Peyer's patch (tissue), 4 donors: ENCODE results near the gene CASZ1. TPM values are rescaled to one million over a fixed set of nuclear protein-coding genes. Genes with fewer than 3 reads are reported as not detected.

Experiments
- DNase-seq, 3 donors: peaks; one replicate each; pipeline ENCODE4 v3.0.0-alpha.2; 2017 to 2019
- H3K27ac ChIP-seq, 4 donors: fragments of 200-600 bp; sonication (generic); one replicate each; pipeline ENCODE4 v1.5.1; 2016 to 2019
- H3K27me3 ChIP-seq, 2 donors: fragments of 200-600 bp; sonication (generic); one replicate each; pipeline ENCODE4 v1.5.1; 2019
- H3K36me3 ChIP-seq, 3 donors: fragments of 200-600 bp; sonication (generic); one replicate each; pipeline ENCODE4 v1.5.1; 2016 to 2019
- H3K4me1 ChIP-seq, 4 donors: fragments of 200-600 bp; sonication (generic); one replicate each; pipeline ENCODE4 v1.5.1; 2016 to 2019
- H3K4me3 ChIP-seq, 4 donors: fragments of 200-600 bp; sonication (generic); 1 replicate in 3 of 4; 2 replicates in 1 of 4; pipeline ENCODE4 v1.5.1; 2016 to 2019; ENCODE audit warnings: mild to moderate bottlenecking in 1 of 4
- H3K9me3 ChIP-seq, 4 donors: fragments of 200-600 bp; sonication (generic); one replicate each; pipeline ENCODE4 v1.5.1; 2016 to 2019; ENCODE audit warnings: mild to moderate bottlenecking in 1 of 4
- POLR2A ChIP-seq, 2 donors: fragments of 450-650 bp; IDR thresholded peaks; one replicate each; pipeline ENCODE4 v1.5.1; 2017; ENCODE audit warnings: antibody characterized with exemption in 2 of 2, mild to moderate bottlenecking in 2 of 2, moderate library complexity in 2 of 2
- total RNA-seq, 4 donors: library from RNA; depleted of rRNA; stranded (reverse); fragments of >200 nt; gene quantifications; one replicate each; pipeline ENCODE4 v1.1.0, GENCODE V29; 2016
- TF ChIP-seq, protein P1 (sequence below), 6 experiments: fragments of 450-650 bp in 4 of 6; fragments of 200-600 bp in 2 of 6; sonication (generic) in 1 of 6; IDR thresholded peaks; one replicate each; pipeline ENCODE4 v1.5.1; 2017 to 2019; ENCODE audit warnings: antibody characterized with exemption in 6 of 6, mild to moderate bottlenecking in 3 of 6, moderate library complexity in 1 of 6

Gene CASZ1
- total RNA-seq, 4 donors from 2014 or later: 87.5 to 165 (median 137) TPM

DNA sequence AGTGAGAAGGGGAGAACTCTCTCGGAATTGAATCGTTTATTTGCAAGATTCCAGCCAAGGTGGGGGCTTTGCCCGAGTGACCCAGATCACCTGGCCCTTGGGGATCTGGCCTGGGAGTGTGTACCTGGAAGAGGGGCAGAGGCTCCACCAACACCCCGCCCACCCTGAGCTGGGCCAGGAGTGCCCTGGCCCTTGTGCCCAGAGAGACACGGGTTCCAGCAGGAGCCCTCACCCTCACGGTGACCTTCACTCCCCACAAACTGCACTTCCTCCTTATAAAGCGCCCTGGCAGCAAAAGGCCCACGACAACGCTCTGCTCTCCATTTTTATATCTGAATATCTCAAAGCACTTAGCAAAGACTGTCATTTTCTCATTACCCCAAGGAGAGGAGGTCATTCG is 16.6 kb downstream of the CASZ1 start:
- Histone ChIP-seq H3K4me3 (peak overlapping the region in 2 of 4 donors; percentile 3 to 30), H3K4me1 (peaks cover 0 to 70% (median 2%) of the 10 kb centered on the region in 4 donors), H3K27me3 (no peaks in the 10 kb centered on the region), H3K27ac (peak overlapping the region in 3 of 4 donors; percentile 76 to 93 (median 85)), H3K9me3 (no peaks in the 10 kb centered on the region), H3K36me3 (no peaks in the 10 kb centered on the region)
- TF ChIP-seq, protein P1, sequence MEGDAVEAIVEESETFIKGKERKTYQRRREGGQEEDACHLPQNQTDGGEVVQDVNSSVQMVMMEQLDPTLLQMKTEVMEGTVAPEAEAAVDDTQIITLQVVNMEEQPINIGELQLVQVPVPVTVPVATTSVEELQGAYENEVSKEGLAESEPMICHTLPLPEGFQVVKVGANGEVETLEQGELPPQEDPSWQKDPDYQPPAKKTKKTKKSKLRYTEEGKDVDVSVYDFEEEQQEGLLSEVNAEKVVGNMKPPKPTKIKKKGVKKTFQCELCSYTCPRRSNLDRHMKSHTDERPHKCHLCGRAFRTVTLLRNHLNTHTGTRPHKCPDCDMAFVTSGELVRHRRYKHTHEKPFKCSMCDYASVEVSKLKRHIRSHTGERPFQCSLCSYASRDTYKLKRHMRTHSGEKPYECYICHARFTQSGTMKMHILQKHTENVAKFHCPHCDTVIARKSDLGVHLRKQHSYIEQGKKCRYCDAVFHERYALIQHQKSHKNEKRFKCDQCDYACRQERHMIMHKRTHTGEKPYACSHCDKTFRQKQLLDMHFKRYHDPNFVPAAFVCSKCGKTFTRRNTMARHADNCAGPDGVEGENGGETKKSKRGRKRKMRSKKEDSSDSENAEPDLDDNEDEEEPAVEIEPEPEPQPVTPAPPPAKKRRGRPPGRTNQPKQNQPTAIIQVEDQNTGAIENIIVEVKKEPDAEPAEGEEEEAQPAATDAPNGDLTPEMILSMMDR (IDR thresholded peaks at IDR 0.05): no peak
- no peak for TF ChIP-seq POLR2A (IDR thresholded peaks at IDR 0.05)
- DNase-seq: peak in 1 of 3 donors; percentile 75

DNA sequence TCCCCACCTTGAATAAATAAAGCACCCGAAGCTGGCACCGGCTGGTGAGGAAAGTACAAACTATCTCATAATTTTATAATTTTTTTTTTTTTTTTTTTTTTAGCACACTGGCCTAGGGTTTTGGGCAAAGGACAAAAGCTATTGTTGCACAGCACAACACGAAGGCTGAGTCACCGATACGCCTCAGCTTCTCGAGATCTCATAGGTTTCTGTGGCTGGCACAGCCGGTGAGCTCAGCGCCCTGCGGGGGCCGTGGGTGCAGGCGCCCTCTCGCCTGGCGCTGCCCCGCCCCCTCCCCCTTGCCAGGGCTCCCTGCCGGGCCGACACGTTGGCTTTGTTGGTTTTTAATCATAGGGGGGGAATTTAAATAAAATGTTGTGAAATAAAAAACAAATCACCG is 17.2 kb downstream of the CASZ1 start:
- H3K27me3 ChIP-seq: no peaks in the 10 kb centered on the region
- DNase-seq: peak in 2 of 3 donors; percentile 80 to 86
- H3K4me1 ChIP-seq: peaks cover 0 to 76% (median 2%) of the 10 kb centered on the region in 4 donors
- H3K4me3 ChIP-seq: peak overlapping the region in 1 of 4 donors; percentile 30
- TF ChIP-seq, protein P1 (IDR thresholded peaks at IDR 0.05): no peak
- TF ChIP-seq POLR2A (IDR thresholded peaks at IDR 0.05): peak in 1 of 2 donors; percentile 43
- H3K9me3 ChIP-seq: no peaks in the 10 kb centered on the region
- no peaks in the 10 kb centered on the region for H3K36me3 ChIP-seq
- peak overlapping the region in 3 of 4 donors; percentile 76 to 93 (median 85) for H3K27ac ChIP-seq

DNA sequence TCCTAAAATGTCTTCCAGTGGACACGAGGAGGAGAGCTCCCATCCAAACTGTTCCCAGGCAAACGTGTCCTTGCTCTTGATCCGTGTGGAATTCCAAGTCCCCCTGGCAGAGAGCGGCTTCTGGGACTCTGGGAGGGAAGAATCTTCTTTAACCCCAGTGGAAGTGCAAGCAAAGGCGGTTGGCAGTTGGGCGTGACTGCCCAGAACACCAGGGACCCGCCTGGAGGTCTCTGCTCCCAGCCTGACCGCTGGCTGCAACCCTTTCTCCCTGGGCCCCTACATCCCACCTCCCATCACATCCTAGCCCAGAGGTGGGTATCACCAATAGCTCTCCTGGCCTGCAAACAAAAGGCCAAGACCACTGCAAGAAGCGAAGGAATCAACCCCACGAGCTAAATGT is 17.8 kb downstream of the CASZ1 start:
- DNase-seq: peak in 1 of 3 donors; percentile 61

DNA sequence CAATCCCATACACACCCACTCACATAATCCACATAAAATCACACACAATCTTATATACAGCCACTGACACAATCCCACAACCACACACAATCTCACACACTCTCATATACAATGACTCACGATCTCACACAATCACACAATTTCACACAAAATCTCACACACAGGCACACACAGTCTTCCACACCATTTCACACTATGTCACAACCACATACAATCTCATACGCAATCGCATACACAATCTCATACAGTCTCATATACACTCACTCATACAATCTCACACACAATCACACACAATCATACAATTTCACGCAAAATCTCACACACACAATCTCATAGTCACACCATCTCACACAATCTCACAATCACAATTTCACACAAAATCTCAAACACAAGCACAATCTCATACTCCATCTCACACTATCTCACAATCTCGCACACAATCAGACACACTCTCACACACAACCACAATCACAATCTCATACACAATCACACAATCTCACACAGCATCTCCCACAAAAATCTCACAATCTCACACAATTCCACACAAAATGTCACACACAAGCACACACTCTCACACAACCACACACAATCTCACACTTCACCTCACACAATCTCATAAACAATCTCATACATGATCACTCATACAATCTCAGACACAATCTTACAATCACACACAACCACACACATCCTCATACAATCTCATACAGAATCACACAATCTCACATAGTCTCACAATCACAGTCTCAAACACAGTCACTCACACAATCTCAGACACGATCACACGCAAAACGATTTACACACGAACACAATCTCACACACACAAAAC is 18.5 kb downstream of the CASZ1 start:
- Histone ChIP-seq H3K4me1 (peaks cover 0 to 82% (median 2%) of the 10 kb centered on the region in 4 donors), H3K27ac (peak overlapping the region in 2 of 4 donors; percentile 85 to 93), H3K27me3 (no peaks in the 10 kb centered on the region), H3K4me3 (no peak overlapping the region), H3K36me3 (no peaks in the 10 kb centered on the region), H3K9me3 (no peaks in the 10 kb centered on the region)
- TF ChIP-seq POLR2A (IDR thresholded peaks at IDR 0.05): no peak
- TF ChIP-seq, protein P1 (IDR thresholded peaks at IDR 0.05): no peak
- no peak for DNase-seq

More for the DNA sequence above, 17.8 kb downstream of the CASZ1 start:
- Histone ChIP-seq H3K9me3 (no peaks in the 10 kb centered on the region), H3K36me3 (no peaks in the 10 kb centered on the region), H3K27me3 (no peaks in the 10 kb centered on the region), H3K4me3 (peak overlapping the region in 1 of 4 donors; percentile 10), H3K27ac (peak overlapping the region in 3 of 4 donors; percentile 59 to 93 (median 85)), H3K4me1 (peaks cover 0 to 82% (median 2%) of the 10 kb centered on the region in 4 donors)
- no peak for TF ChIP-seq POLR2A (IDR thresholded peaks at IDR 0.05)
- TF ChIP-seq, protein P1 (IDR thresholded peaks at IDR 0.05): no peak

DNA sequence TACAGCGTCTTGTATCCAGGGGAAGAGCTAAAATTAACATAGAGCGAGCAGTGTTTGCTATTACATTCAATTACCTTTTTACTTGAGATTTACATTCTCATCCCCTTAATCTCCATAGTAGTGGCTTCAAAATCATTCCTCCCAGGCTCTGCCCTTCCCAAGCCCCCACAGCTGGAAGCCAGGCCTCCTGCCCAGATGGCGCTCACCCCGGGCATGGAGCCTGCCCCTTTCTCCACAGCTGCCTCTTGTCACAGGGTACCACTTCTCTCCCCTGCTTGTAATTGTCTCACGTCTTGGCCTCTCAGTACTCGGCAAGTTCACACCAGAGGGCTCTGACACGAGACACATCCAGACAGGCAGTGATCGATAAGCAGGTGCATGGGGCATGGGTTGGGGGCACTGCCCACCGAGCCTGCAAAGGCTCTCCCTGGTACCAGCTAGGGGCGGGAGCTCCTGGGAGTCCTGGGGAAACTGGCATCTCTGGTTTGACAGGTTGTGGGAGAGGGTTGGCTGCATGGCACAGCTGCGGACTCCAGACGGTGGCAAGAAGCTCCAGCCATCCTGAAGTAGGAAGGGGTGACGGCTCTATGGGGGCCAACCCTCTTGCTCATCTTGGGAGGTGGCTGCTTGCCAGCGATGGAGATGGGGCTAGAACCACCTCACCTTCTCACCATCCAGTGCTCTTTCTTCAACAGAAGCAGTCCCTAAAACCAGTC is 20.1 kb downstream of the CASZ1 start:
- TF ChIP-seq POLR2A (IDR thresholded peaks at IDR 0.05): no peak
- Histone ChIP-seq H3K4me3 (no peak overlapping the region), H3K4me1 (peaks cover 0 to 70% (median 2%) of the 10 kb centered on the region in 4 donors), H3K27me3 (no peaks in the 10 kb centered on the region), H3K36me3 (no peaks in the 10 kb centered on the region), H3K27ac (peak overlapping the region in 1 of 4 donors; percentile 38), H3K9me3 (no peaks in the 10 kb centered on the region)
- no peak for DNase-seq
